Measurements from ENCODE around the gene LRMDA.

Gene LRMDA

DNA sequence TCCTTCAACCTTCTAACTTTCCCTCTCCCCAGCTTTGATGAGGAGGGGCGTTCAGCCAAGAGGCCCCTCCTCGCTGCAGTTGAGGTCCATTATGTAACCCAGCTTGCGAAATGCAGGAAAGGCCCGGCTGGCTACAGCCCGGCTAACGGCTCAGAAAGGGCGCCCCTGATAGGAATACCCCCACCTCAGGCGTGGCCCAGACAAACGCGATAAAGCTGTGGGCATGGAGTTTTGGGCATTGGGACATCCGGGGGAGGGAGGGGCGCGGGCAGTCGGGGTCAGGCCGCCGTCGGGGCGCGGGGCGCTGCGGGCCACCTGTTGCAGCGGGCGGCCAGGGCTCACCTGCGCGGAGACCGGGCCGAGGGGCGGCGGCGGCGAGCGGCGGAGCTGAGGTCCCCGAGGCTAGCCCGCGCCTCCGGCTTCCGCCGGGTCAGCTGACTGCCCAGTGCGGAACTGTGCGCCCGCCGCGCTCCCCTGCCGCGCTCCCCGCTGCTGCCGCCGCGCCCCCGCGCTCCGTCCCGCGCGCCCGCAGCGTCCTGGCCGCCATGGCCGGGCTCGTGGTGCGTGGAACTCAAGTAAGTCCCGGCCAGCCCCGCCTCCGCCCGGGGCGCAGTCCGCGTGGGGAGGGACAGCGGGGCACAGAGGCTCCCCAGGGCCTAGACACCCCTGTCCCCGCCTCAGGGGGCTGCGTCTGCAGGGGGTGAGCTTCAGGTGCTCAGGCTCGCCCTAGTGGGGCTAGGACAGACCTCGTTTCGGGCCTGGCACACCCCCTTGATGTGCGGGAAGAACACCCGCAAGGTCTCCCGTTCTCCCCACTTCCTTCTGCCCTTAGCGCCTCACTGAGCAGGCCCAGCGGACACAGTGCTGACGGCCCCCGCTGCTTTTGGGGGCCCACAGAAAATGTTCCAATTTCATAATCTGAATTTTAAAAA, at the start of gene LRMDA:
LRMDA (plus strand) TSS at position 445 of the 932 bp plus-strand sequence.
- in situ Hi-C loops (cut with HindIII; ENCODE audit: low sequenced_read_pairs): no loop called here

DNA sequence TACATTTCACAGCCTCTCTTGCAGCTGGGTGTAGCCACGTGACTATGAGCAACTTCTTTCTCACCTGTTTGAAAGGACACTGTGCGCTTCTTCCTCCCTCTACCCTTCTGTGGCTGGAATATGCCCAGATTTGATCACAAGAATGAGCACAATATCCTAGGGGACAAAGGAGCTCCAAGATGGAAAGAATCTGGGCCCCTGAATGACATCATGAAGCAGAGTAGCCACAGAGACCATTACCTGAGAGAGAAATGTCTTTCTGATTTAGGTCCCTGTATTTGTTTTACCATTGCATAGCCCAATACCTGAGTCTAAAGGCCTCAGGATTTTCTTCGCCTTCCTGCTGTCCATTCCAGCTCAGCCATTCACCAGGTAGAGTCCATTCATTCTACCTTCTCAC, 45.3 kb upstream of the LRMDA start:
- in situ Hi-C loops (cut with HindIII; ENCODE audit: low sequenced_read_pairs): no loop called here

DNA sequence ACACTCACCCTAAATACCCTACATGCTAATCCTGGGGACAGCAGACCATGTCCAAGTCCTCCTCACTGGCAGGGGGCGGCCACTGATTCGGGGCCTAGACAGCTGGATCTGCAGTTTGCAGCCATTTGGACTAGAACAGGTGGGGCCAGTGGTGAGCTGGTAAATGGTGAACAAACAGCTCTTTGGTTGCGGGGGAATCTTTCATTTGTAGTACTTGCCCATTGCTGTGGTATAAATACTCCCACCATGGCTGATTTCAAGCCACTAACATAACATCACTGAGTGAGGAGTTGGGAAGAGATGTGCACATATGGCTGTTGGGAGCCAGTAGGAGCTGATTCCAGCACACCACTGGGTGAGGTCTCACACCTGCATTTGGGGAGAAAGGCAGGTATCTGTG, 43.3 kb upstream of the LRMDA start:
- in situ Hi-C loops (cut with HindIII; ENCODE audit: low sequenced_read_pairs): no loop called here

DNA sequence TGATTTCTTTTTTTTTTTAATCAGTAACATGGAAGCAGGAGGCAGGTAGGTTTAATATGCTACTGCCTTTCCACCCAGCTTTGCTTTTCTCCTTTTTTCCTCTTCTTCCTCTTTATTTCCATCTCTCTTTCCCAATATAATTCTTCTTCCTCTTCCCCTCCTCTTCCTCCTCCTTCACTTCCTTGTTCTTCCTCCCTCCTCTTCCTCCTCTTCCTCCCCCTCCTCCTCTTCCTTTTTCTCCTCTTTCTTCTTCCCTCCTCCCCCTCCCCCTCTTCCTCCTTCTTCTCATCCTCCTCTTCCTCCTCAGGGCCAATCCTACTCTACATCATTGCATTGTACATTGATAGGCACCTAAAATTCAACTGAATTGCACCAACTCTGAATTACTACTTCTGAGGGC, 41.2 kb upstream of the LRMDA start:
- in situ Hi-C loops (cut with HindIII; ENCODE audit: low sequenced_read_pairs): no loop called here

DNA sequence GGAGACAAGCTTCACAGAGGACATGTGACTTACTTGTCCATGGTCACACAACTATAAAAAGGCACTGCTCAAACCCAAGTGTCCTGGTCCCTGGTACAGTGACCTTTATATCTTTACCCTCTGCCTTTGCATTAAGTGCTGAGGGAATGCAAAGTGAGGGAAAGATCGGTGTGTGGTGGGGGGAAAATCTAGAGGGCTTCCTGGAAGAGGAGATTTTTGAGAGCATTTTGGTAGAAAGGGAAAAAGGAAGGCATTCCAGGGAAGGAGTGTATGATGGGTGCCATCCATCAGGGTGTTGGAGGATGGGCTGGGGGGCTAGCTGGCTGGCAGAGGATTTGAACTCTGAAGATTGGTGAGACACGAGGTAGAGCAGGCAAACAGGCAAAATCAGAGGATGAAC, 39.2 kb upstream of the LRMDA start:
- in situ Hi-C loops (cut with HindIII; ENCODE audit: low sequenced_read_pairs): no loop called here

DNA sequence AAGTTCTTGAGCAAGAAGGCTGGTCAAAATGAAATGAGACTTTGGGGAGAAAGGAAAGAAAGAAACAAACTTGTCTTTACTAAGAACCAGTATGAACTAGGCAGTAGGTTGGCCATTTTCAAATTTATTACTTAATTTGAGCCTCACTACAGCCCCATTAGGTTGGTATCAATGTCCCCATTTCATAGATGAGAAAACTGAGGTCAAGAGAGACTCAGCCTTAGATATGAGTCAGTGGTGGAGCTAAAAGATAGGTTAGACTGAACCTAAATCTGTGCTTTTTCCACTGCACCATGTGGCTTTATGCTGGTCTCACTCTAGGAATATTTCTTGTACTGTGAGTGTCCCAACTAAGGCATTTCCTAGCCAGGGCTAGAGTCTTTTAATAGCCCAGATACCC, 38.7 kb upstream of the LRMDA start:
- in situ Hi-C loops (cut with HindIII; ENCODE audit: low sequenced_read_pairs): no loop called here

DNA sequence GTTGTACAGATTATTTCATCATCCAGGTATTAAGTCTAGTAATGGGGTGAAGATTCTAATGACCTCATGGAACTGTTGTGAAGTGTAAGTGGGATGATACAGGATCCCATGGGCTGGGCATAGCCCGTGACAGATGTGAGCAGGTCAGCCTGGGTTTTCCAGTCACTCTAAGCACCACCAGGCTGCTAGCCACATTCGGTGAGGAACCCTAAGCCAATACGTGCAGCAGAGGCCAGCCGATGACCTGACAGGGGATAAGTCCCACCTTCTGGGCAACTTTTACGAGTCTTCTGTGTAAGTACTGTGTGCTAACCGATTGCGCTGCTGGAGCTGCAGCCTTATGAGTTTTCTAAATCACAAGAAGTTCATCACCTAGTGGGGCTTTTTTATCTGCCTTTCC, 37.2 kb upstream of the LRMDA start:
- in situ Hi-C loops (cut with HindIII; ENCODE audit: low sequenced_read_pairs): no loop called here

DNA sequence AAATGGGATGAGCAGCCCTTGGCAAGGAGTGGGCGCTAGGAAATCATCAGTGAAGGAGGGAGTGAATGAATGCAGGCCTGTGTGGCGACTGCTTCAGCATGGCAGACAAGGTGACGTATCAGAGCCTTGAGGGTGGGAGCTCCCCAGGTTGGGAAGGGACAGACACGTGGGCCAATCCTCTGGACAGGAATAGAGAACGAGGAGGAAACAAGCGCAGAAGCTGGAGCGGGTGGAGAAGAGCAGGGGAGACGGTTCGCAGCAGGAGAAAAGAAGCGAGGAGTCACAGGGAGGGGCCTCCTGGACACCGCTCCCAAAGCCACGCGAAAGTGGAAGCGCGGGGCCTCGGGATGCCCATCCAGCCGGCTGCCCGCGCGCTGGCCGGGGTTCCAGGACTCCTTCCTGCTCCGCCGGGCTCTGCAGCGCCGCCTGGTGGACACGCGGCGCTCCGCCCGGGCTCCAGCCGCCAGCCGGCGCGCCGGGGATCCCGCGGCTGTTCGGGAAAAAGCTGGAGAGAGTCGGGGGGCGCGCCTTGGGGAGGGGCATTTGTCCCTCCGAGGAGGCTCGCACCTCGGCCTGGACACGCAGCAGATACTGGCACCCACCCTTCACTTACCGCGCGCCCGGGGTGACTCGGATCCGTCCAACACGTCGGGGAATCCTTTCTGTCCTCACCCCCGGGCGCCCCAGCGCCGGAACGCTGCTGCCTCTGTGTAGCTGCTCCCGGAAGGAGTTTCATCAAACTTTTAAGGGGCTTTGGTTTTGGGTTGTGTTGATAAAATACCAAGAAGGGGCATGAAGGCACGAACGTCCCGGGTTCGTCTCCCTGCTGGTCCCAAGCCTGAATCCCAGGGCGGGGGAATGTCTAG, 36.1 kb upstream of the LRMDA start:
- in situ Hi-C loops (cut with HindIII; ENCODE audit: low sequenced_read_pairs): no loop called here

DNA sequence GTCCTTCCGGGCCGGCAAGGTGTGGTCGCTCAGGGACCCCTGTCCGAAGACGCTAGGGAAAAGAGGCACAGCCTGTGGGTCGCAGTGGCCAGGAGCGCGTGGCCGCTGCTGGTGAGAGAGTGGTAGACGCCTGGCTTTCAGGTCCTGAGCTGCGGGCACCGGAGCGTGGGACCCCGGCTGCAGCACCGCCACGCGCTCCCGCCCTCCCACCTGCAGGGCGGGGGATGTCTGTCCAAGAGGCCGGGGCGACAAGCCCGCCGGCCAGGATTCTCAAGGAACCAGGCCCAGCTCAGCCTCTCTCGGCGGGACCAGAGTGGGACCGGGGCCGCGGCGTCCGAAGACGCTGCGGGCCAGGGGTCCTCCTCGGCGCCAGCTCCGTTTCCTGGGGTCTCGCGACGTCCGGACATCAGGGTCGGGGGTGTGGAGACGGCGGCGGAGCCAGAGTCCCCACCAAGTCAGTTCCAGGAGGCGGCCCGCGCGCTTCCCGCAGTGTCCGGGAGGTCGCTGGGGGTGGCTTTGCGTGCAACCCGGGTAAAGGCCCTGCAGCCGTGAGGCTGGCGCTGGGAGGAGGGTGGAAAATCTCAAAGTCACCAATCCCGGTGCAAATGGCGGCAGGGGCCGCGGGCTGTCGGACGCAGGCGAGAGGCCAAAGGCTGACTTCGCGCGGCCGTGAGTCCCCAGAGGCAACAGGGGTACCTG, 35.3 kb upstream of the LRMDA start:
- in situ Hi-C loops (cut with HindIII; ENCODE audit: low sequenced_read_pairs): no loop called here

DNA sequence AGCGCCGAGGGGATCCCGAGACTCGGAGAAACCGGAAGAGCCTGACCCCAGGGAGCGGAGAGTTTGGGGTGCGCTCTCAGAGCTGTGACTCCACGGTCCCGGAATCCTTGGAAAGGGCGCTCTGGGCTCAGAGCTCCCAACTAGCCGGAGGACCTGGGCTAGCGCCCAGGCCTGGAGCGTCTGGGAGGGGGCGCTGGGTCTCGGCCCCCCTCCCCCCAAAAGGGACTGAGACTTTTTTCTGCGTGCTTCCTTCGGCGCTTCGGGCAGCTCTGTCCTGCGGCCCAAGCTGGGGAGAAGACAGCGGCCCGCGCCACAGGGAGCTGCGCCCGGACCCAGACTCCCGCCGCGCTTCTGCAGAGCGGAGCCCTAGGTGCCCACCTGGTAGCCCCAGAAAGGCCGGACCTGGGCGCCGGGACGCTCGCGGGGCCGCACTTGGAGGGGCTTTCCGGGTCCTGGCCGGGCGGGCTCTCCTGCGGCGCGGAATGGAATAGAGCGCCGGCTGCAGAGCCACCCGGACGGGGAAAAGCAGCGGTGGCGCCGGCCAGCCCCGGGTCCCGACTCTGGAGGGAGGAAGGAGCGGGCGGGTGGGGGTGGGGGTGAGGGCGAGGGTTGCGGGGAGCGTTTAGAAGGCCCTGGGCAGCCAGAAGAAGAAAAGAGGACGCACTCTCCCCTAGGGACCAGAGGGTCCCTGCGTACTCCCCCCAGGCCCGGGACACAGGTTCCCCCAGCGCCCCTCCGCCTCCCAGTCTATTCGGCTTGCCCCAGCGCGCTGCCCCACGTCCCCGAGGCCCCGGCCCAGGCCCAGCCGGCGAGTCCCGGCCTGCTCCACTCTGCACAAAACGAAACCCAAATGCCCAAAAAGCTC, 34.6 kb upstream of the LRMDA start:
- in situ Hi-C loops (cut with HindIII; ENCODE audit: low sequenced_read_pairs): no loop called here

DNA sequence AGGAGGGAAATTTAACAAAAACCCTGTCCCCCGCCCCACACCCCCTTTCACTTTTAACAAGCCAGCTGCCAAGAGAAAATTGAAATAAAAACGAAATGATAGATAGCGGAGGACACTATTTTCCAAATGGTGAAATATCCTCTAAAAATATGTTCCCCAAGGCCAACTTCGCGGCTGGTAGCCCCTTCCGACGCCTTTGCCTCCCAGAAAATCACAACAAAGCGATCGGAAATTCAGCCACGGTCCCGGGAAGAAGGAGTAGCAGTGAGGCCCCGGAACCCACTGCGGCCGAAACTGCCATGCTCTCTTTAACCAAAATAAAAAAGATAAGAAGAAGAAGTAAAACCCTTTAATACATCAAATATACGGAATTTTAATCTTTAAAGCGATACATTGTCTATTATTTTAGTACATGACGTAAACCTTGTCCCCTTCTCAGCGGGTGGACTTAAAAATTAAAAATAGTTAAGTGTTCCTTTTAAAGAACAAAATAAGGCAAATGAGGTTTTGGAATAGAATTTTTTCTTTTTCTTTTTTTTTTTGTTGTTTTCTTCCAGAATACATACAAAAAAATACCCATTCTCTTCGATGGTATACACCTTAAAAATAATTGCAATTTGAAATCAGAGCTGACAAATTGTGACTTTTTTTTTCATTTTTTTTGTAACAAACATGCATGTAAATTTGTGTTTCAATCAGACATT, 33.8 kb upstream of the LRMDA start:
- in situ Hi-C loops (cut with HindIII; ENCODE audit: low sequenced_read_pairs): no loop called here

DNA sequence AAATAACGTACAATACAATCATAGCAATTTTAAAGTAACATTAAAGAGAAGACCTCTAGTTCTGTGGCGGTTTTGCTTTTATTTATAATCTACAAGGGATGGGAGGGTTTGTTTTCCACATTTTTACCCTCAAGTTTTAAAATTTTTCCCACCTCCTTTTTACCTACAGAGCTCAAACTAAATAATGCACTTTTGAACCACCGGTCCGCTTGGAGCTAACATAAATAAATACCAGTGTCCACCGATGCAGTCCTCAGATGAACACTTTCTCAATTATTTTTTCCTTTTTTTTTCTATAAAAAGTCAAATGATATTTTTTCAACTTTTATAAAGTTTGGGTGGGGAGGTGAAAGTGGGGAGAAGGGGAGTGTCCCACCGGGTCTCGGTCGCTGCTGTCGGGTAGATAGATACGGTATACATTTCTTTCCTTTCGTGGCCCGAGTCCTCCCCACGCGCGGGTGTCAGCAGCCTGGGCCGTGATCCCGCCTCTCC, 33.2 kb upstream of the LRMDA start:
- in situ Hi-C loops (cut with HindIII; ENCODE audit: low sequenced_read_pairs): no loop called here

DNA sequence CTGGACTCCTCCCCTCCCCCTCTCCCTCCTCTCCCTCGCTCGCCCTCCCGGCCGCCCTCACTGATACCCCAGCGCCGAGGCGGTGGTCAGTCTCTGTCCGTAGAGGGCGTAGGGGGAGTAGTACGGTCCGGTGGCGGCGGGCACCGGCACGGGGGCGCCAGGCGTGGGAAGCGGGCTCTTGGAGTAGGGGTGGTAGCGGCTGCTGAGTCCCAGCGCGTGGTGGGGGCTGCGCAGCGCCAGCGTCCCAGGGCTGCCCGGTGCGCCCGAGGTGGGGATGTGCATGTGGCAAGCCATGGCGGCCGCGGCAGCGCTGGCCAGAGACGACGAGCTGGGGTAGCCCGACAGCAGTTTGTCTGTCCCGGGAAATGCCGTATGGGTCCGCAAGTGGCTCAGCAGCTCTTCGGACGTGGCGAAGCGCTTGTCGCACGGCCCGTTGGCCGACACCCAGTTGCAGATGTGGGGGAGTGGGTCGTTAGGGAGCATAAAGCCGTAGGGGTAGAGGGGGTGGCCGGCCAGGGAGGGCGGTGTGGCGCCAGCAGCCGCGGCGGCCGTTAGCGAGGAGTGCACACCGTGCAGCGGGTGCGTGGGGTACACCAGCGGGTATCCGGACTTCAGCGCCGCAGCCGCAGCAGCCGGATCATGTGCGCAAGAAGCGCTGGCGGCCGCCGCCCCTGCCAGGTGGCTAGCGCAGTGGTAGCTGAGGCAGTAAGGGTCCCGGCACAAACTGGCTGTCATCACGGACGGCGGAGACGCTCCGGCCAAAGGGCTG, 32.5 kb upstream of the LRMDA start:
- in situ Hi-C loops (cut with HindIII; ENCODE audit: low sequenced_read_pairs): no loop called here

DNA sequence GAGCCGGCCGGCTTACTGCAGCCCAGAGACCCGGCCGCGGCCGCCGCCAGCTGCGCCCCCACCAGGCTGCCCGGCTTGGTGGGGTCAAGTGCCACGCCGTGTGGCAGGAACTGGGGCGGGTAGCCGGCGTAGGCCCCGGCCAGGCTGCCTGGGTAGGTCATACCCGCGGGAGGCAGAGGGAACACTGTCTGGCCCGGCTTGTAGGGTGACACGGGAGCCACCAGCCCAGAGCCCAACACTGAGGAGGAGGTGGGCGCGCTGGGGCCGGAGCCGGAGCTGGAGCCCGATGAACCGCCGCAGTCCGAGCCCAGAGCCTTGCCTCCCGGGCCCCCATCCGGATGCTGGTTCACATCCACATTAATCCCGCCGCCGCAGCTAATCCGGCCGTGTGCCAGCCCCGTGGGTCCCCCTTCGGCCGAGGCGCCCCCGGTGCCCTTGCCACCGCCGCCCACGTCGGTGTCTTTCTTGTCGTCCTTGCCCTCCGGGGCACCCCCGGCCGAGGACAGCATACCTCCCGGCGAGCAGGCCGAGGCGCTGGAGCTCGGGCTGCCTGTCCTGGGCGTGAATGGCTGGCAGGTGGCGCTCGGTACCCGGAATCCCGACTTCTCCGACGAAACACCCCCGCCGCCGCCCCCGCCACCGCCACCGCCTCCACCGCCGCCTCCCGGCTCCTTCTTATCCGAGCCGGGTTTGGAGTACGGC, 31.8 kb upstream of the LRMDA start:
- in situ Hi-C loops (cut with HindIII; ENCODE audit: low sequenced_read_pairs): no loop called here

DNA sequence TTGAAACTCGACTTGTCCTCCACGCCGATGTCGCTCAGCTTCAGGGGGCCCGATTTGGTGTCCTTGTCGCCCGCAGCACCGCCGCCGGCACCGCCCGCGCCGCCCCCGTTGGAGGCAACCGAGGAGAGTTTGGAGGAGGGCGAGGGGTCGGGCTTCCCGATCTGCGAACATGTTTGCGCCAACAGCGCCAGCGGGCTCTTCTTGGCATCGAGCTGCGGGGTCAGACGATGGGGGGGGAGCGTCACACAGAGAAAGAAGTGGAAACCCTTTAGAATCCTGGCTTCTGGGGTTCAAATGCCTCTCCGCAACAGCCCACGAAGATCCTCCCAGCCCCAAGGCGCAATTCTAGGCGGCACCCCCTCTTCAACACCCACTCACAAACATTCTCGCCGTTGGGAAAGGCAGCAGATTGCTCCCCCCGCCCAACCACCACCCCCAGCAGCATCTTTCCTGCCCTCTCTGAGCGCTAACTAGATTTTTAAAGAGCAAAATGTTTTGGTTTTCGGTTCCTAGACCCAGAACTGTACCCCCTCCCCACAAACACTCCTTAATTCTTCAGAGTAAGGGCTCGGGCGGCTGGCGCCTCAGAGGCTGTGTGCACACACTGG, 31.2 kb upstream of the LRMDA start:
- in situ Hi-C loops (cut with HindIII; ENCODE audit: low sequenced_read_pairs): no loop called here

DNA sequence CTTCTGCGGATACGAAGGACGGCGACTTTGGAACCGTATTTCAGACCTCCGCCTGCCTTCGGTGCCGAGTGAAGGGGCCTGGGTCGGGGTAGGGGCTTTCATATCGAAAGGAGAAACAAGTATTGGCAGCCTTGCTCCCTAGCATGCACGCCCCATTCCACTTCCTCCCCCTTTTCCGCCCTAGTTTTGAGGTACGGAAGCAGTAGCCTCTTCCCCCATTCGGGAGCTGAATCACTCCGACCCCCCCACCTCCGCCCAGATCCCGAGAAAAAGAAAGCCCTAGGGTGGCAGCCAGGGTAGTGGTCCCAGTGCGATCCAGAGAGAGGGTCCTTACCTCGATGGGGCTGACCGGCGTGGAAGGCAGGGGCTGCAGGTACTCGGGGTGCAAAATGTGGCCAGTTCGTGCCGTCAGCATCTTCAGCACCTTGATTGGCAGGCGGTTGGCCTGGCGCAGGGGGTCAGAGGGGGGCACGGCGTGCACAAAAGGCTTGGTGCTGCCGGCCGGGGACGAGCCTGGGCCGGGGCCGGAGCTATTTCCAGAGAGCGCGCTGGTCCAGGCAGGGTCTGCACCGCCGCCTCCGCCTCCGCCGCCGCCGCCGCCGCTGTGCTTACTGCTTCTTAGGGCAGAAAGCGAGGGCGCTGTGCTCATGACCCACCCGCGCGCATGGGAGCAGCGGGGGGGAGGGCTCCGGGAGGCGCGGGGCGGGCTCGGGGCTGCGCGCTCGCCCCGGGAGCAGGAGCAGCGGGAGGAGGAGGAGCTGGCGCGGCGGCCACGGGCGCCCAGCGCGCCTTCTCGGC, 30.5 kb upstream of the LRMDA start:
- in situ Hi-C loops (cut with HindIII; ENCODE audit: low sequenced_read_pairs): no loop called here
